H9 (cell line): ENCODE results near the gene CMTM4. TPM values are rescaled to one million over a fixed set of nuclear protein-coding genes. Genes with fewer than 3 reads are reported as not detected.

Experiments
- DNase-seq: peaks from one replicate; pipeline ENCODE4 v3.0.0-alpha.2; 2017
- H2AFZ ChIP-seq: one replicate; pipeline ENCODE4 v1.6.1; 2013; ENCODE audit warnings: mild to moderate bottlenecking, low read length, control low read depth, moderate library complexity
- H2AK5ac ChIP-seq: 2 replicates; pipeline ENCODE4 v1.6.1; 2013; ENCODE audit warnings: low read length, control low read depth, mixed read lengths; ENCODE audit not compliant: insufficient read length
- H2BK120ac ChIP-seq: one replicate; pipeline ENCODE4 v1.6.1; 2013; ENCODE audit warnings: low read depth, mild to moderate bottlenecking, low read length, control low read depth, inconsistent platforms; ENCODE audit not compliant: poor library complexity, severe bottlenecking
- H2BK12ac ChIP-seq: 2 replicates; pipeline ENCODE4 v1.6.1; 2013; ENCODE audit warnings: low read length, control low read depth, mixed read lengths, low read depth; ENCODE audit not compliant: insufficient read length
- H2BK15ac ChIP-seq: 2 replicates; pipeline ENCODE4 v1.6.1; 2013; ENCODE audit warnings: low read depth, low read length, control low read depth
- H2BK20ac ChIP-seq: one replicate; pipeline ENCODE4 v1.6.1; 2013; ENCODE audit warnings: low read depth, mild to moderate bottlenecking, low read length, control low read depth, inconsistent platforms; ENCODE audit not compliant: poor library complexity, severe bottlenecking
- H2BK5ac ChIP-seq: 2 replicates; pipeline ENCODE4 v1.6.1; 2013; ENCODE audit warnings: low read length, control low read depth, mixed read lengths; ENCODE audit not compliant: insufficient read length
- H3K14ac ChIP-seq: 2 replicates; pipeline ENCODE4 v1.6.1; 2013; ENCODE audit warnings: low read length, control low read depth; ENCODE audit not compliant: insufficient read depth
- H3K18ac ChIP-seq: 2 replicates; pipeline ENCODE4 v1.6.1; 2013; ENCODE audit warnings: low read depth, mild to moderate bottlenecking, mixed read lengths, low read length, control low read depth; ENCODE audit not compliant: insufficient read length
- H3K23ac ChIP-seq: 2 replicates; pipeline ENCODE4 v1.6.1; 2013; ENCODE audit warnings: low read length, control low read depth, mixed read lengths, low read depth; ENCODE audit not compliant: insufficient read length
- H3K23me2 ChIP-seq: 2 replicates; pipeline ENCODE4 v1.6.1; 2013; ENCODE audit warnings: low read depth, mild to moderate bottlenecking, mixed read lengths, low read length, control low read depth; ENCODE audit not compliant: insufficient read length, poor library complexity, severe bottlenecking
- H3K27ac ChIP-seq: 2 replicates; pipeline ENCODE4 v1.5.1; 2013; ENCODE audit warnings: low read length, control low read depth, mixed read lengths, low read depth; ENCODE audit not compliant: insufficient read length
- H3K27me3 ChIP-seq: 2 replicates; pipeline ENCODE4 v1.6.1; 2013; ENCODE audit warnings: low read length, control low read depth, inconsistent platforms; ENCODE audit not compliant: insufficient read depth
- H3K4ac ChIP-seq: 2 replicates; pipeline ENCODE4 v1.6.1; 2013; ENCODE audit warnings: low read depth, mild to moderate bottlenecking, control low read depth, inconsistent platforms, low read length, moderate library complexity
- H3K4me1 ChIP-seq: 2 replicates; pipeline ENCODE4 v1.6.1; 2013; ENCODE audit warnings: low read length, control low read depth, inconsistent platforms; ENCODE audit not compliant: insufficient read depth
- H3K4me2 ChIP-seq: 2 replicates; pipeline ENCODE4 v1.6.1; 2013; ENCODE audit warnings: low read length, control low read depth, mixed read lengths; ENCODE audit not compliant: insufficient read length, insufficient read depth
- H3K56ac ChIP-seq: 2 replicates; pipeline ENCODE4 v1.6.1; 2013; ENCODE audit warnings: low read depth, mild to moderate bottlenecking, mixed read lengths, low read length, control low read depth; ENCODE audit not compliant: insufficient read length
- H3K79me1 ChIP-seq: 2 replicates; pipeline ENCODE4 v1.6.1; 2013; ENCODE audit warnings: low read depth, mild to moderate bottlenecking, moderate library complexity, low read length, control low read depth, inconsistent platforms; ENCODE audit not compliant: insufficient read depth, poor library complexity, severe bottlenecking
- H3K79me2 ChIP-seq: 2 replicates; pipeline ENCODE4 v1.6.1; 2013; ENCODE audit warnings: low read length, control low read depth, inconsistent platforms; ENCODE audit not compliant: insufficient read depth
- H3K9ac ChIP-seq: 2 replicates; pipeline ENCODE4 v1.6.1; 2013; ENCODE audit warnings: low read length, control low read depth, mixed read lengths; ENCODE audit not compliant: insufficient read length; ENCODE audit errors: extremely low read depth
- H3K9me3 ChIP-seq: one replicate; pipeline ENCODE4 v1.6.1; 2013; ENCODE audit warnings: low read depth, low read length, inconsistent platforms; ENCODE audit not compliant: control insufficient read depth
- H3T11ph ChIP-seq: one replicate; pipeline ENCODE4 v1.6.1; 2013; ENCODE audit warnings: mild to moderate bottlenecking, low read length, control low read depth, inconsistent platforms
- H4K20me1 ChIP-seq: one replicate; pipeline ENCODE4 v1.6.1; 2013; ENCODE audit not compliant: control insufficient read depth, insufficient read length, insufficient read depth
- H4K5ac ChIP-seq: 2 replicates; pipeline ENCODE4 v1.6.1; 2013; ENCODE audit warnings: low read depth, mild to moderate bottlenecking, mixed read lengths, low read length, control low read depth; ENCODE audit not compliant: insufficient read length
- H4K8ac ChIP-seq: replicated peaks from 2 replicates; pipeline ENCODE4 v1.6.1; 2013; ENCODE audit warnings: low read length, control low read depth, mixed read lengths, low read depth; ENCODE audit not compliant: insufficient read length
- H4K91ac ChIP-seq: 2 replicates; pipeline ENCODE4 v1.6.1; 2013; ENCODE audit warnings: low read depth, mild to moderate bottlenecking, moderate library complexity, mixed read lengths, low read length, control low read depth; ENCODE audit not compliant: insufficient read length
- H3K27ac Mint-ChIP-seq, 3 experiments: 2 replicates in 2 of 3; 3 replicates in 1 of 3; pipeline ENCODE4 v1.8.0; 2020 to 2021; ENCODE audit warnings: mixed read lengths in 3 of 3, mild to moderate bottlenecking in 1 of 3, moderate library complexity in 1 of 3
- H3K27me3 Mint-ChIP-seq: 2 replicates; pipeline ENCODE4 v1.8.0; 2021; ENCODE audit warnings: low read depth, mild to moderate bottlenecking, moderate library complexity, mixed read lengths
- H3K36me3 Mint-ChIP-seq, 3 experiments: 2 replicates in 2 of 3; 3 replicates in 1 of 3; pipeline ENCODE4 v1.8.0; 2020 to 2021; ENCODE audit warnings: low read depth in 3 of 3, mixed read lengths in 3 of 3; ENCODE audit not compliant: insufficient read depth in 1 of 3
- H3K4me1 Mint-ChIP-seq, 2 experiments: 2 replicates each; pipeline ENCODE4 v1.8.0; 2020; ENCODE audit warnings: mixed read lengths in 2 of 2
- H3K4me3 Mint-ChIP-seq, 2 experiments: 2 replicates in 1 of 2; 3 replicates in 1 of 2; pipeline ENCODE4 v1.8.0; 2020 to 2021; ENCODE audit warnings: mild to moderate bottlenecking in 2 of 2, mixed read lengths in 2 of 2, moderate library complexity in 1 of 2
- H3K9me3 Mint-ChIP-seq, 2 experiments: 2 replicates in 1 of 2; 3 replicates in 1 of 2; pipeline ENCODE4 v1.8.0; 2020; ENCODE audit warnings: mild to moderate bottlenecking in 2 of 2, mixed read lengths in 2 of 2, moderate library complexity in 1 of 2
- CTCF ChIP-seq: fragments of 200-600 bp; sonication (generic); conservative IDR thresholded peaks from 3 replicates; pipeline ENCODE4 v1.8.0; 2021; ENCODE audit warnings: antibody characterized with exemption, mild to moderate bottlenecking
- WGBS: extraction: QIAGEN DNeasy Blood & Tissue Kit; methylation state at CpG from one replicate; pipeline ENCODE4 v1.1.7; 2013; ENCODE audit warnings: missing lambda C conversion rate, low lambda C conversion rate, mixed read lengths; ENCODE audit not compliant: insufficient read length; ENCODE audit errors: extremely low coverage; 5-methylcytosine and 5-hydroxymethylcytosine counted together
- total RNA-seq: library from RNA; stranded (reverse); gene quantifications from 2 replicates; pipeline ENCODE4 v1.2.1, GENCODE V29; 2021

The CMTM4 gene
- total RNA-seq, 1 experiment from 2014 or later, result 40.5 TPM

- TF ChIP-seq CTCF, result no peak
- H3K4me1 Mint-ChIP-seq, result peaks cover 34 to 39% of the 10 kb centered on the region in 2 experiments
- Histone ChIP-seq H2BK20ac (no peak overlapping the region), H3K14ac (no peak overlapping the region), H3K4ac (no peak overlapping the region), H4K20me1 (no peaks in the 10 kb centered on the region), H2BK120ac (no peak overlapping the region), H2BK12ac (no peak overlapping the region), H2BK15ac (no peak overlapping the region), H3T11ph (no peak overlapping the region), H4K5ac (no peak overlapping the region), H3K4me1 (peaks cover 11% of the 10 kb centered on the region), H2AK5ac (no peak overlapping the region), H3K27me3 (no peaks in the 10 kb centered on the region), H3K18ac (no peak overlapping the region), H3K4me2 (no peak overlapping the region), H3K23me2 (no peaks in the 10 kb centered on the region), H3K23ac (no peak overlapping the region), H3K79me1 (no peaks in the 10 kb centered on the region), H4K91ac (no peak overlapping the region), H3K27ac (peak overlapping the region; percentile 21), H2AFZ (no peak overlapping the region), H3K9ac (no peak overlapping the region), H3K56ac (no peak overlapping the region), H3K79me2 (no peaks in the 10 kb centered on the region), H3K9me3 (no peaks in the 10 kb centered on the region), H4K8ac (no peak overlapping the region), H2BK5ac (no peak overlapping the region)
- H3K27me3 Mint-ChIP-seq, result no peaks in the 10 kb centered on the region
- WGBS, result no CpG with 5 or more reads among the region's 4 CpGs
- H3K36me3 Mint-ChIP-seq, result peaks cover 56 to 93% (median 92%) of the 10 kb centered on the region in 3 experiments
- no peak for DNase-seq
- peak overlapping the region; percentile 24 to 96 (median 33); a peak in 6 of 7 replicates for H3K27ac Mint-ChIP-seq
- no peaks in the 10 kb centered on the region for H3K9me3 Mint-ChIP-seq
- H3K4me3 Mint-ChIP-seq, result peak overlapping the region in 1 of 2 experiments; percentile 3; a peak in 2 of 5 replicates
These were observed 32.3 kb upstream of the CMTM4 start for GRCh38 chr16:66728804-66729203.
